HG02642 (cell line): ENCODE measurements around the gene STEEP1.

Experiments used
- ATAC-seq: cut with Tn5 transposase; IDR thresholded peaks from one replicate; pipeline ENCODE4 v1.9.1; 2021; ENCODE audit warnings: mild to moderate bottlenecking; ENCODE audit not compliant: unreplicated experiment, poor library complexity

Gene STEEP1

GRCh38 chrX:119565107-119565663, at the start of gene STEEP1:
STEEP1 (minus strand) TSS chrX:119565409; CDS start chrX:119565355, 54 bp downstream.
- peak; percentile 93 for ATAC-seq

GRCh38 chrX:119614776-119615175, 49.6 kb upstream of the STEEP1 start:
- no peak for ATAC-seq

GRCh38 chrX:119607018-119607389, 41.8 kb upstream of the STEEP1 start:
- ATAC-seq, result no peak

- peak; percentile 87 for ATAC-seq
Observed at GRCh38 chrX:119606280-119607017, 41.2 kb upstream of the STEEP1 start, which contains the start of gene NKRF. NKRF (minus strand) TSS chrX:119606424.

GRCh38 chrX:119605464-119606279, 40.5 kb upstream of the STEEP1 start:
- ATAC-seq, result peak; percentile 40

- ATAC-seq, result no peak
Observed at GRCh38 chrX:119604766-119605463, 39.7 kb upstream of the STEEP1 start.

GRCh38 chrX:119602701-119603255, 37.6 kb upstream of the STEEP1 start:
- no peak for ATAC-seq

- ATAC-seq, result no peak
Observed at GRCh38 chrX:119589810-119590209, 24.6 kb upstream of the STEEP1 start.

- no peak for ATAC-seq
Observed at GRCh38 chrX:119583431-119584059, 18.3 kb upstream of the STEEP1 start.

- no peak for ATAC-seq
Observed at GRCh38 chrX:119579414-119579813, 14.2 kb upstream of the STEEP1 start.

- peak; percentile 88 for ATAC-seq
Observed at GRCh38 chrX:119574394-119575266, 9.4 kb upstream of the STEEP1 start, which contains the start of gene UBE2A. UBE2A (plus strand) TSS chrX:119574563; CDS start chrX:119574712, 149 bp downstream.

- ATAC-seq, result peak; percentile 18
Observed at GRCh38 chrX:119573840-119574393, 8.7 kb upstream of the STEEP1 start.

- ATAC-seq, result no peak
Observed at GRCh38 chrX:119573222-119573621, 8.0 kb upstream of the STEEP1 start.

GRCh38 chrX:119570351-119570835, 5.2 kb upstream of the STEEP1 start:
- no peak for ATAC-seq

GRCh38 chrX:119552508-119552907, 12.7 kb downstream of the STEEP1 start:
- no peak for ATAC-seq

- ATAC-seq, result no peak
Observed at GRCh38 chrX:119549327-119550016, 15.7 kb downstream of the STEEP1 start.

- ATAC-seq, result no peak
Observed at GRCh38 chrX:119541188-119541587, 24.0 kb downstream of the STEEP1 start.

GRCh38 chrX:119539872-119540271, 25.3 kb downstream of the STEEP1 start:
- no peak for ATAC-seq
